PC-9 (cell line): ENCODE measurements around the gene EGR4. TPM values are rescaled to one million over a fixed set of nuclear protein-coding genes. Genes with fewer than 3 reads are reported as not detected.
A peak's percentile ranks its signal among the peaks of the same experiment; 100 is the strongest.

Experiments
- BruUV-seq: library from RNA; stranded (reverse); fragments of 400-500 nt; replicated peaks from 2 replicates; lab custom pipeline; 2021; lab: Mats Ljungman, UMichigan
- CTCF ChIA-PET: fragments of 300-600 bp; sonication (Branson Sonifier 250); formaldehyde crosslinking; loops from one replicate; lab custom pipeline; 2022; ENCODE audit warnings: antibody characterized with exemption; lab: Charles Lee
- POLR2A ChIA-PET: fragments of 300-600 bp; sonication (Branson Sonifier 250); formaldehyde crosslinking; loops from one replicate; lab custom pipeline; 2022; ENCODE audit warnings: antibody characterized with exemption; ENCODE audit not compliant: unreplicated experiment; lab: Charles Lee
- DNase-seq, 2 experiments: peaks; one replicate each; pipeline versions ENCODE4 v3.0.0 to v3.0.0-alpha.2; 2015 to 2022; ENCODE audit warnings: mixed read lengths in 1 of 2
- H2AFZ ChIP-seq: fragments of 200-600 bp; sonication (generic); 2 replicates; pipeline ENCODE4 v1.8.1; 2017; ENCODE audit warnings: antibody characterized with exemption
- H3F3A ChIP-seq: fragments of 200-600 bp; sonication (generic); 2 replicates; pipeline ENCODE4 v1.8.1; 2017; ENCODE audit warnings: antibody characterized with exemption, mild to moderate bottlenecking, low read depth; ENCODE audit not compliant: insufficient read depth
- H3K27ac ChIP-seq: fragments of 200-600 bp; sonication (generic); 2 replicates; pipeline ENCODE4 v1.6.1; 2016; ENCODE audit warnings: mixed run types
- H3K27me3 ChIP-seq: fragments of 200-600 bp; sonication (generic); 2 replicates; pipeline ENCODE4 v1.6.1; 2016; ENCODE audit warnings: low read depth, mixed run types; ENCODE audit not compliant: insufficient read depth
- H3K36me3 ChIP-seq: fragments of 200-600 bp; sonication (generic); 2 replicates; pipeline ENCODE4 v1.6.1; 2016; ENCODE audit warnings: low read depth, mixed run types
- H3K4me1 ChIP-seq: fragments of 200-600 bp; sonication (generic); replicated peaks from 2 replicates; pipeline ENCODE4 v1.6.1; 2016; ENCODE audit warnings: mixed run types; ENCODE audit not compliant: insufficient read depth
- H3K4me2 ChIP-seq: fragments of 200-600 bp; sonication (generic); 2 replicates; pipeline ENCODE4 v1.6.1; 2017; ENCODE audit warnings: mixed run types
- H3K4me3 ChIP-seq: fragments of 200-600 bp; sonication (generic); 2 replicates; pipeline ENCODE4 v1.6.1; 2016; ENCODE audit warnings: mixed run types
- H3K79me2 ChIP-seq: fragments of 200-600 bp; sonication (generic); 2 replicates; pipeline ENCODE4 v1.6.1; 2017; ENCODE audit warnings: low read depth, mixed run types
- H3K9me2 ChIP-seq: fragments of 200-600 bp; sonication (generic); 2 replicates; pipeline ENCODE4 v1.8.1; 2017; ENCODE audit warnings: mild to moderate bottlenecking; ENCODE audit not compliant: insufficient read depth
- H3K9me3 ChIP-seq: fragments of 200-600 bp; sonication (generic); 2 replicates; pipeline ENCODE4 v1.8.1; 2016; ENCODE audit warnings: low read depth; ENCODE audit not compliant: insufficient read depth
- H4K20me1 ChIP-seq: fragments of 200-600 bp; sonication (generic); 2 replicates; pipeline ENCODE4 v1.8.1; 2017; ENCODE audit not compliant: insufficient read depth
- CTCF ChIP-seq: fragments of 200-600 bp; sonication (generic); conservative IDR thresholded peaks from 2 replicates; pipeline ENCODE4 v1.6.1; 2017; ENCODE audit warnings: mixed run types, antibody characterized with exemption, mild to moderate bottlenecking, moderate library complexity
- EZH2 ChIP-seq: fragments of 200-600 bp; sonication (generic); IDR thresholded peaks from 2 replicates; pipeline ENCODE4 v1.8.0; 2017; ENCODE audit warnings: antibody characterized with exemption, low read depth
- intact Hi-C: fragments of 100-400 bp; cut with micrococcal nuclease; formaldehyde crosslinking; loops from one replicate; pipeline ENCODE4 v1.10.0; 2022; ENCODE audit not compliant: unreplicated experiment
- total RNA-seq: library from RNA; stranded (reverse); gene quantifications from 2 replicates; pipeline ENCODE4 v1.2.3, GENCODE V29; 2021

Gene EGR4
- total RNA-seq, 1 experiment from 2014 or later = not detected

GRCh38 chr2:73295751-73296400, 2.5 kb upstream of the EGR4 start:
- H3K4me2 ChIP-seq = no peak overlapping the region
- H3K4me3 ChIP-seq = no peak overlapping the region
- ChIA-PET POLR2A (no interaction called here), CTCF (no interaction called here)
- peak; percentile 68 to 75 for DNase-seq
- no peaks in the 10 kb centered on the region; the same call in 1 of the 2 replicates for H4K20me1 ChIP-seq
- intact Hi-C loops = no loop called here
- no peaks in the 10 kb centered on the region for H3K79me2 ChIP-seq
- no peak for TF ChIP-seq CTCF
- no peaks in the 10 kb centered on the region for H3K9me3 ChIP-seq
- H2AFZ ChIP-seq = no peak overlapping the region
- 0 out of 2 replicates have a peak, but pooled peaks cover 5% of the 10 kb centered on the region for H3K4me1 ChIP-seq
- no TSS peak for BruUV-seq
- no peak overlapping the region for H3K27ac ChIP-seq
- peaks cover 38% of the 10 kb centered on the region for H3K27me3 ChIP-seq
- peaks cover 7% of the 10 kb centered on the region; the same call in 1 of the 2 replicates for H3F3A ChIP-seq
- no peaks in the 10 kb centered on the region for H3K36me3 ChIP-seq
- H3K9me2 ChIP-seq = no peaks in the 10 kb centered on the region

DNA sequence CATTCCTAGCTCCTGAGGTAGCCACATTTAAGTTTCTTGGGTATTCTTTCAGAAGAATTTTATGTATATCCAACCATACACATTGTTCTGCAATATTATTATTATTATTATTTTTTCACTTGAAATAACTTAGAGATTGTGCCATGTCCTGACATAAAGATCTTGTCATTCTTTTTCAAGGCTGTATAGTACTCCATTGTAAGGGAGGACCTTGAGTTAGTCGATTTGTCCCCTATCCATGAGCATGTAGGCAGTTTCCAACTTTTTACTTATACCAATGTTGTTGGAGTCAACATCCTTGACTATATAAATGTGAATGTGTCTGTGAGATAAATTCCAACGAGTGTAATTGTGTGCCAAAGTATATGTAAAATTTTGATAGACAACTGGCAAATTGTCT, 891 bp upstream of the EGR4 start:
- intact Hi-C loops = no loop called here
- Histone ChIP-seq H3K27me3 (peaks cover 38% of the 10 kb centered on the region), H3K9me3 (no peaks in the 10 kb centered on the region), H3F3A (peaks cover 14% of the 10 kb centered on the region; the same call in 1 of the 2 replicates), H3K4me2 (peak overlapping the region; percentile 80; the same call in 1 of the 2 replicates), H2AFZ (no peak overlapping the region; the same call in 1 of the 2 replicates), H3K9me2 (no peaks in the 10 kb centered on the region), H3K79me2 (no peaks in the 10 kb centered on the region), H3K4me1 (0 out of 2 replicates have a peak, but pooled peaks cover 5% of the 10 kb centered on the region), H3K27ac (no peak overlapping the region), H4K20me1 (no peaks in the 10 kb centered on the region; the same call in 1 of the 2 replicates), H3K4me3 (peak overlapping the region; percentile 57; the same call in 1 of the 2 replicates), H3K36me3 (no peaks in the 10 kb centered on the region)
- BruUV-seq = no TSS peak
- no peak for DNase-seq
- ChIA-PET CTCF (no interaction called here), POLR2A (no interaction called here)
- TF ChIP-seq CTCF (no peak), EZH2 (no peak)

GRCh38 chr2:73292906-73293533, 328 bp downstream of the EGR4 start:
- Histone ChIP-seq H3K9me3 (no peaks in the 10 kb centered on the region), H3K4me1 (0 out of 2 replicates have a peak, but pooled peaks cover 5% of the 10 kb centered on the region), H3K4me2 (peak overlapping the region; percentile 80), H3F3A (peaks cover 14% of the 10 kb centered on the region; the same call in 1 of the 2 replicates), H3K79me2 (no peaks in the 10 kb centered on the region), H3K4me3 (peak overlapping the region; percentile 57; the same call in 1 of the 2 replicates), H2AFZ (peak overlapping the region; percentile 31; the same call in 1 of the 2 replicates), H3K36me3 (no peaks in the 10 kb centered on the region), H4K20me1 (no peaks in the 10 kb centered on the region; the same call in 1 of the 2 replicates), H3K9me2 (no peaks in the 10 kb centered on the region), H3K27me3 (peaks cover 35% of the 10 kb centered on the region), H3K27ac (no peak overlapping the region)
- POLR2A ChIA-PET = interaction anchor here (0.7 kb wide), 1 partner anchor 1154 kb away, joined by 7 read pairs; no protein-coding TSS in a partner anchor
- CTCF ChIA-PET = interaction anchor here (0.6 kb wide), 1 partner anchor 37 kb away, joined by 3 read pairs; no protein-coding TSS in a partner anchor
- TF ChIP-seq EZH2 = no peak
- no peak for TF ChIP-seq CTCF
- DNase-seq = no peak
- no TSS peak for BruUV-seq
- intact Hi-C loops = no loop called here
